Esophagus muscularis mucosa (tissue), 4 donors: Measurements from ENCODE around the gene MCHR2.

Experiments
- EP300 ChIP-seq: sonication (generic); formaldehyde crosslinking; IDR thresholded peaks from one replicate; pipeline ENCODE4 v1.6.1; 2017; ENCODE audit warnings: antibody characterized with exemption
- POLR2A ChIP-seq: fragments of 450-650 bp; IDR thresholded peaks from one replicate; pipeline ENCODE4 v1.6.1; 2017; ENCODE audit warnings: antibody characterized with exemption, moderate library complexity, mild to moderate bottlenecking, low read depth
- POLR2AphosphoS5 ChIP-seq, 2 donors: sonication (generic); formaldehyde crosslinking; IDR thresholded peaks; one replicate each; pipeline ENCODE4 v1.6.1; 2017; ENCODE audit warnings: antibody characterized with exemption in 2 of 2
- TF ChIP-seq, protein P1 (sequence below), 3 experiments: fragments of 200-600 bp in 2 of 3; fragments of 450-650 bp in 1 of 3; sonication (generic) in 2 of 3; IDR thresholded peaks; one replicate each; pipeline ENCODE4 v1.5.1; 2017 to 2019; ENCODE audit warnings: antibody characterized with exemption in 3 of 3, mild to moderate bottlenecking in 2 of 3, moderate library complexity in 1 of 3

DNA sequence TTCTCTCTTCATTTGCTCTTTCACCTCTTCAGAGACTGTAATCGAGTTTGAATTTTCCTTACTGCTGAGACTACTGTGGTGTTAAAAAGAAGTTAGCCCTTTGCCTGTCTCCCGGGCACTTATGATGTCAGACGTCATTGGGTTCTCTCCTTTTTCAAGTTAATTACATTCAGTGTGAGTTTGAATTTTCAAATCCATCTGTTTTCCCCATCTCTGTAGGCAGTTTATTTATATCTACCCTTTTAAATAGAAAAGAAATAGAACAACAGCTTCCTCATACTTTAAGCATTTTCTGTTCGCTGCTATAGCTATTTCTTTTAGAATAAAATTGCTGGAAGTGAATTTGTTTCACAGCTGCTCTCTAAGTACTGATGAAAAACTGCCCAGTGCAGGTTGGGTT lies 81.4 kb downstream of the MCHR2 start:
- TF ChIP-seq, protein P1, sequence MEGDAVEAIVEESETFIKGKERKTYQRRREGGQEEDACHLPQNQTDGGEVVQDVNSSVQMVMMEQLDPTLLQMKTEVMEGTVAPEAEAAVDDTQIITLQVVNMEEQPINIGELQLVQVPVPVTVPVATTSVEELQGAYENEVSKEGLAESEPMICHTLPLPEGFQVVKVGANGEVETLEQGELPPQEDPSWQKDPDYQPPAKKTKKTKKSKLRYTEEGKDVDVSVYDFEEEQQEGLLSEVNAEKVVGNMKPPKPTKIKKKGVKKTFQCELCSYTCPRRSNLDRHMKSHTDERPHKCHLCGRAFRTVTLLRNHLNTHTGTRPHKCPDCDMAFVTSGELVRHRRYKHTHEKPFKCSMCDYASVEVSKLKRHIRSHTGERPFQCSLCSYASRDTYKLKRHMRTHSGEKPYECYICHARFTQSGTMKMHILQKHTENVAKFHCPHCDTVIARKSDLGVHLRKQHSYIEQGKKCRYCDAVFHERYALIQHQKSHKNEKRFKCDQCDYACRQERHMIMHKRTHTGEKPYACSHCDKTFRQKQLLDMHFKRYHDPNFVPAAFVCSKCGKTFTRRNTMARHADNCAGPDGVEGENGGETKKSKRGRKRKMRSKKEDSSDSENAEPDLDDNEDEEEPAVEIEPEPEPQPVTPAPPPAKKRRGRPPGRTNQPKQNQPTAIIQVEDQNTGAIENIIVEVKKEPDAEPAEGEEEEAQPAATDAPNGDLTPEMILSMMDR (IDR thresholded peaks at IDR 0.05) = no peak
- no peak for TF ChIP-seq POLR2AphosphoS5 (IDR thresholded peaks at IDR 0.05)
- TF ChIP-seq EP300 = no peak
- no peak for TF ChIP-seq POLR2A
